T-helper 2 cell treated with Interferon-gamma antibody and Interleukin-4, amounts not matched to agents 100 ng/mL and 5 ng/mL, for 36 hours (primary cell): ENCODE results near the gene CEMIP. TPM values are rescaled to one million over a fixed set of nuclear protein-coding genes. Genes with fewer than 3 reads are reported as not detected.
"Not testable (repeated sequence)": the region's sequence is repeated elsewhere in the genome, so short reads cannot be mapped to it uniquely, and the experiment has no call there.

Experiments used
- intact Hi-C: fragments of 100-400 bp; cut with micrococcal nuclease; formaldehyde crosslinking; loops from one replicate; pipeline ENCODE4 v1.15.1; 2023
- total RNA-seq: library from RNA; stranded (reverse); gene quantifications from 2 replicates; pipeline ENCODE4 v1.2.3, GENCODE V29; 2022

The CEMIP gene
- total RNA-seq, 1 donor from 2014 or later = 0.91 TPM

GRCh38 chr15:80949756-80950155 is 170.6 kb downstream of the CEMIP start:
- intact Hi-C loops = no loop called here

GRCh38 chr15:80950291-80951078 is 171.3 kb downstream of the CEMIP start:
- intact Hi-C loops = no loop called here

GRCh38 chr15:80951941-80952340 is 172.8 kb downstream of the CEMIP start:
- intact Hi-C loops = no loop called here

- intact Hi-C loops = no loop called here
Observed at GRCh38 chr15:80953001-80953952, 174.1 kb downstream of the CEMIP start.

- intact Hi-C loops = no loop called here
Observed at GRCh38 chr15:80953953-80954778, 175.0 kb downstream of the CEMIP start.

GRCh38 chr15:80955571-80956452 is 176.6 kb downstream of the CEMIP start:
- intact Hi-C loops = not testable (repeated sequence)

GRCh38 chr15:80957556-80957955 is 178.4 kb downstream of the CEMIP start:
- intact Hi-C loops = no loop called here

- intact Hi-C loops = no loop called here
Observed at GRCh38 chr15:80957976-80958375, 178.8 kb downstream of the CEMIP start.

- intact Hi-C loops = no loop called here
Observed at GRCh38 chr15:80958818-80959495, 179.8 kb downstream of the CEMIP start.

GRCh38 chr15:80965454-80965853 is 186.3 kb downstream of the CEMIP start:
- intact Hi-C loops = not testable (repeated sequence)

GRCh38 chr15:80966431-80967197 is 187.4 kb downstream of the CEMIP start:
- intact Hi-C loops = no loop called here

- intact Hi-C loops = no loop called here
Observed at GRCh38 chr15:80967451-80967850, 188.3 kb downstream of the CEMIP start.

GRCh38 chr15:80967991-80968510 is 188.9 kb downstream of the CEMIP start:
- intact Hi-C loops = no loop called here

- intact Hi-C loops = no loop called here
Observed at GRCh38 chr15:80969316-80969715, 190.1 kb downstream of the CEMIP start.

- intact Hi-C loops = loop anchor here (1.0 to 10.0 kb wide), 4 partner anchors 194 to 514 kb away; partner anchors contain the start of gene ABHD17C
Observed at GRCh38 chr15:80970018-80970657, 191.0 kb downstream of the CEMIP start.

GRCh38 chr15:80970658-80971057 is 191.5 kb downstream of the CEMIP start:
- intact Hi-C loops = loop anchor here (1.0 to 10.0 kb wide), 4 partner anchors 194 to 514 kb away; partner anchors contain the start of gene ABHD17C

GRCh38 chr15:80971143-80971542 is 192.0 kb downstream of the CEMIP start:
- intact Hi-C loops = loop anchor here (10.0 kb wide), 1 partner anchor 276 kb away; the partner anchor contains the start of gene ABHD17C

- intact Hi-C loops = loop anchor here (10.0 kb wide), 1 partner anchor 277 kb away; the partner anchor contains the start of gene ABHD17C
Observed at GRCh38 chr15:80972276-80972675, 193.1 kb downstream of the CEMIP start.
